Kidney (tissue), 14 donors: Measurements from ENCODE around the gene CAVIN2. TPM values are rescaled to one million over a fixed set of nuclear protein-coding genes. Genes with fewer than 3 reads are reported as not detected.

Experiments used
- DNase-seq, 5 donors: peaks; one replicate each; pipeline ENCODE4 v3.0.0-alpha.2; 2013 to 2020
- FAIRE-seq: peaks from 2 replicates; lab custom pipeline; 2012; peaks lifted over from hg19 to GRCh38; lab: Jason Lieb, UNC
- H3K27ac ChIP-seq, 2 donors: one replicate each; pipeline ENCODE4 v1.7.0; 2013; ENCODE audit warnings: low read depth in 2 of 2, low read length in 2 of 2, inconsistent platforms in 1 of 2
- H3K27me3 ChIP-seq: one replicate; pipeline ENCODE4 v1.7.1; 2013; ENCODE audit warnings: low read length, inconsistent platforms; ENCODE audit not compliant: control insufficient read depth, insufficient read depth
- H3K36me3 ChIP-seq, 3 donors: one replicate each; pipeline versions ENCODE4 v1.7.0 to v1.7.1; 2013; ENCODE audit warnings: low read length in 3 of 3, control low read depth in 1 of 3, inconsistent platforms in 1 of 3; ENCODE audit not compliant: insufficient read depth in 3 of 3, control insufficient read depth in 2 of 3
- H3K4me1 ChIP-seq, 3 donors: one replicate each; pipeline versions ENCODE4 v1.7.0 to v1.7.1; 2013; ENCODE audit warnings: low read length in 3 of 3, inconsistent platforms in 1 of 3, low read depth in 1 of 3; ENCODE audit not compliant: control insufficient read depth in 2 of 3, insufficient read depth in 2 of 3
- H3K4me3 ChIP-seq, 3 donors: one replicate each; pipeline versions ENCODE4 v1.7.0 to v1.8.1; 2013; ENCODE audit warnings: low read length in 3 of 3, control low read depth in 1 of 3, inconsistent platforms in 1 of 3
- H3K9ac ChIP-seq, 3 donors: one replicate each; pipeline versions ENCODE4 v1.7.0 to v1.7.1; 2013; ENCODE audit warnings: low read length in 3 of 3, control low read depth in 1 of 3, inconsistent platforms in 1 of 3
- H3K9me3 ChIP-seq, 3 donors: one replicate each; pipeline versions ENCODE4 v1.7.0 to v1.7.1; 2013; ENCODE audit warnings: low read length in 3 of 3, control low read depth in 1 of 3, inconsistent platforms in 1 of 3; ENCODE audit not compliant: control insufficient read depth in 2 of 3, insufficient read depth in 1 of 3
- CTCF ChIP-seq: IDR thresholded peaks from 3 replicates; pipeline ENCODE4 v1.5.1; 2012; ENCODE audit warnings: mild to moderate bottlenecking, moderate library complexity, borderline replicate concordance; ENCODE audit not compliant: insufficient read depth; ENCODE audit errors: extremely low read depth
- intact Hi-C: fragments of 100-400 bp; cut with DNase I; formaldehyde crosslinking; loops from one replicate; pipeline ENCODE4 v1.11.1; 2022
- polyA plus RNA-seq: library from polyadenylated mRNA; stranded (reverse); fragments of 350-450 nt; fragmentation: Illumina TruSeq; extraction: RNeasy Lipid Tissue Mini Kit (QIAGEN cat#74804); gene quantifications from one replicate; pipeline ENCODE4 v1.2.3, GENCODE V29; 2014; ENCODE audit warnings: low read depth, low replicate concordance; ENCODE audit not compliant: insufficient read depth
- total RNA-seq: library from RNA; stranded (reverse); fragmentation: NEBNext Ultra II Directional; extraction: Animal tissue kit (Norgen Biotek cat#: 25700); gene quantifications from one replicate; pipeline ENCODE4 v1.2.1, GENCODE V29; 2021
- donor health status: control.
- donor health status: control.
- donor health status: control.
- donor health status: control.
- donor health status: control.
- donor health status: DM: yes; HTN: yes; CAD: no.
- donor health status: Normal renal cell carcinoma (clear cell type).

The CAVIN2 gene
- total and polyA plus RNA-seq, 2 donors from 2014 or later, result 17.9 to 55.0 TPM

GRCh38 chr2:191836471-191836852 is 10.4 kb downstream of the CAVIN2 start:
- Histone ChIP-seq H3K4me3 (no peak overlapping the region), H3K4me1 (no peaks in the 10 kb centered on the region), H3K9ac (no peak overlapping the region), H3K27me3 (no peaks in the 10 kb centered on the region), H3K9me3 (no peaks in the 10 kb centered on the region), H3K27ac (no peak overlapping the region), H3K36me3 (no peaks in the 10 kb centered on the region)
- no peak for TF ChIP-seq CTCF
- FAIRE-seq, result no peak
- no peak for DNase-seq
- intact Hi-C loops, result no loop called here

GRCh38 chr2:191835539-191836350 is 11.1 kb downstream of the CAVIN2 start:
- TF ChIP-seq CTCF, result no peak
- FAIRE-seq, result no peak

GRCh38 chr2:191835100-191835499 is 11.8 kb downstream of the CAVIN2 start:
- no peak overlapping the region for H3K9ac ChIP-seq
- no peaks in the 10 kb centered on the region for H3K27me3 ChIP-seq
- no peak overlapping the region for H3K4me3 ChIP-seq
- no peak overlapping the region for H3K27ac ChIP-seq
- H3K4me1 ChIP-seq, result no peaks in the 10 kb centered on the region
- intact Hi-C loops, result no loop called here
- no peak for TF ChIP-seq CTCF
- no peak for DNase-seq
- no peaks in the 10 kb centered on the region for H3K9me3 ChIP-seq
- H3K36me3 ChIP-seq, result no peaks in the 10 kb centered on the region
- FAIRE-seq, result peak; percentile 93

More at GRCh38 chr2:191835539-191836350, 11.1 kb downstream of the CAVIN2 start:
- Histone ChIP-seq H3K27ac (no peak overlapping the region), H3K4me1 (no peaks in the 10 kb centered on the region), H3K36me3 (no peaks in the 10 kb centered on the region), H3K9me3 (no peaks in the 10 kb centered on the region), H3K27me3 (no peaks in the 10 kb centered on the region), H3K4me3 (no peak overlapping the region), H3K9ac (no peak overlapping the region)
- intact Hi-C loops, result no loop called here
- DNase-seq, result no peak
